Measurements from ENCODE around the gene FIGN. TPM values are rescaled to one million over a fixed set of nuclear protein-coding genes. Genes with fewer than 3 reads are reported as not detected.

The FIGN gene
- total RNA-seq, 1 donor from 2014 or later: 41.1 TPM

- Histone ChIP-seq H3K27ac (no peak overlapping the region), H3K36me3 (no peaks in the 10 kb centered on the region)
- H3K4me1 Mint-ChIP-seq: no peaks in the 10 kb centered on the region
Measured at GRCh38 chr2:163767097-163767496, 31.3 kb upstream of the FIGN start.

GRCh38 chr2:163764566-163764965 is 28.8 kb upstream of the FIGN start:
- Histone ChIP-seq H3K27me3 (no peaks in the 10 kb centered on the region), H3F3A (ENCODE audit: low read depth) (no peaks in the 10 kb centered on the region), H3K4me2 (no peak overlapping the region), H3K9me3 (ENCODE audit: low read depth) (no peaks in the 10 kb centered on the region), H2AFZ (replicated peaks) (no peak overlapping the region), H4K20me1 (ENCODE audit: low read depth) (no peaks in the 10 kb centered on the region), H3K4me3 (no peak overlapping the region), H3K9ac (no peak overlapping the region), H3K79me2 (ENCODE audit: low read depth) (no peaks in the 10 kb centered on the region), H3K27ac (no peak overlapping the region), H3K36me3 (no peaks in the 10 kb centered on the region), H3K4me1 (no peaks in the 10 kb centered on the region)
- no peaks in the 10 kb centered on the region for H3K36me3 Mint-ChIP-seq
- H3K4me1 Mint-ChIP-seq: no peaks in the 10 kb centered on the region
- no peaks in the 10 kb centered on the region for H3K9me3 Mint-ChIP-seq
- no peak overlapping the region for H3K4me3 Mint-ChIP-seq
- TF ChIP-seq CTCF (IDR thresholded peaks at IDR 0.05): no peak
- TF ChIP-seq EZH2 (IDR thresholded peaks at IDR 0.05): no peak
- TF ChIP-seq EZH2phosphoT487 (IDR thresholded peaks at IDR 0.05): no peak
- DNase-seq (ENCODE audit: low spot score): no peak
- no peak overlapping the region for H3K27ac Mint-ChIP-seq
- H3K27me3 Mint-ChIP-seq (ENCODE audit: insufficient read depth, low read depth): peaks cover 2% of the 10 kb centered on the region

More at GRCh38 chr2:163767097-163767496, 31.3 kb upstream of the FIGN start:
- Histone ChIP-seq H3K4me1 (no peaks in the 10 kb centered on the region), H3K9me3 (ENCODE audit: low read depth) (no peaks in the 10 kb centered on the region), H3K4me2 (no peak overlapping the region), H3K79me2 (ENCODE audit: low read depth) (no peaks in the 10 kb centered on the region), H2AFZ (replicated peaks) (peak overlapping the region; percentile 77), H3K27me3 (no peaks in the 10 kb centered on the region), H4K20me1 (ENCODE audit: low read depth) (no peaks in the 10 kb centered on the region), H3K4me3 (no peak overlapping the region), H3K9ac (no peak overlapping the region), H3F3A (ENCODE audit: low read depth) (no peaks in the 10 kb centered on the region)
- Mint-ChIP-seq H3K27me3 (ENCODE audit: insufficient read depth, low read depth) (no peaks in the 10 kb centered on the region), H3K27ac (no peak overlapping the region), H3K4me3 (no peak overlapping the region), H3K36me3 (no peaks in the 10 kb centered on the region), H3K9me3 (no peaks in the 10 kb centered on the region)
- DNase-seq (ENCODE audit: low spot score): no peak
- no peak for TF ChIP-seq EZH2 (IDR thresholded peaks at IDR 0.05)
- TF ChIP-seq CTCF (IDR thresholded peaks at IDR 0.05): no peak
- TF ChIP-seq EZH2phosphoT487 (IDR thresholded peaks at IDR 0.05): no peak

GRCh38 chr2:163759013-163759412 is 23.2 kb upstream of the FIGN start:
- no peak overlapping the region for H2AFZ ChIP-seq (replicated peaks)
- no peak for DNase-seq (ENCODE audit: low spot score)
- H3K4me2 ChIP-seq: no peak overlapping the region
- Mint-ChIP-seq H3K9me3 (no peaks in the 10 kb centered on the region), H3K4me3 (no peak overlapping the region), H3K4me1 (no peaks in the 10 kb centered on the region), H3K27ac (no peak overlapping the region), H3K27me3 (ENCODE audit: insufficient read depth, low read depth) (peaks cover 2% of the 10 kb centered on the region), H3K36me3 (no peaks in the 10 kb centered on the region)
- H3K27ac ChIP-seq: no peak overlapping the region
- H3K4me1 ChIP-seq: peaks cover 3% of the 10 kb centered on the region
- H3K36me3 ChIP-seq: no peaks in the 10 kb centered on the region
- H3K4me3 ChIP-seq: no peak overlapping the region
- H3K9ac ChIP-seq: no peak overlapping the region
- no peaks in the 10 kb centered on the region for H3K79me2 ChIP-seq (ENCODE audit: low read depth)
- TF ChIP-seq CTCF (IDR thresholded peaks at IDR 0.05): no peak
- TF ChIP-seq EZH2 (IDR thresholded peaks at IDR 0.05): no peak
- TF ChIP-seq EZH2phosphoT487 (IDR thresholded peaks at IDR 0.05): no peak
- no peaks in the 10 kb centered on the region for H3K27me3 ChIP-seq
- no peaks in the 10 kb centered on the region for H3K9me3 ChIP-seq (ENCODE audit: low read depth)
- no peaks in the 10 kb centered on the region for H4K20me1 ChIP-seq (ENCODE audit: low read depth)
- no peaks in the 10 kb centered on the region for H3F3A ChIP-seq (ENCODE audit: low read depth)

Measured in neural progenitor cell (in vitro differentiated cells).